GM12878 (cell line): Measurements from ENCODE around the gene TCOF1. TPM values are rescaled to one million over a fixed set of nuclear protein-coding genes. Genes with fewer than 3 reads are reported as not detected.

ENCODE experiments used
- ATAC-seq: fragments of 200-7000 bp; cut with Tn5 transposase; 3 replicates; pipeline ENCODE4 v1.9.1; 2020; ENCODE audit warnings: mild to moderate bottlenecking, moderate library complexity
- BruUV-seq: library from RNA; stranded (reverse); fragments of 400-500 nt; replicated peaks from 2 replicates; lab custom pipeline; 2021; lab: Mats Ljungman, UMichigan
- CTCF ChIA-PET: fragments of 300-600 bp; sonication (Branson Sonifier 250); formaldehyde crosslinking; extraction: SDS; loops from one replicate; lab custom pipeline; 2021; ENCODE audit warnings: inconsistent platforms; lab: Yijun Ruan, JAX
- POLR2A ChIA-PET: fragments of 350-600 bp; formaldehyde crosslinking; extraction: SDS; loops from one replicate; lab custom pipeline; 2021; ENCODE audit warnings: inconsistent platforms; lab: Charles Lee
- RAD21 ChIA-PET: fragments of 300-600 bp; sonication (Branson Sonifier 250); formaldehyde crosslinking; loops from one replicate; lab custom pipeline; 2023; ENCODE audit warnings: antibody characterized with exemption; ENCODE audit not compliant: unreplicated experiment; lab: Charles Lee
- SMC1A ChIA-PET: fragments of 300-600 bp; sonication (Branson Sonifier 250); formaldehyde crosslinking; loops from one replicate; lab custom pipeline; 2023; ENCODE audit not compliant: unreplicated experiment, uncharacterized antibody; lab: Charles Lee
- DNase-seq: peaks from one replicate; pipeline ENCODE4 v3.0.0-alpha.2; 2011; ENCODE audit warnings: low read depth, low spot score
- FAIRE-seq: peaks from 3 replicates; lab custom pipeline; 2011; peaks lifted over from hg19 to GRCh38; lab: Jason Lieb, UNC
- H2AFZ ChIP-seq: 2 replicates; pipeline ENCODE4 v1.6.0; 2011; ENCODE audit warnings: low read depth, low read length, control low read depth; ENCODE audit not compliant: control insufficient read depth
- H3K27ac ChIP-seq: 2 replicates; pipeline ENCODE4 v1.5.1; 2011; ENCODE audit warnings: control low read depth; ENCODE audit not compliant: control insufficient read depth, insufficient read depth
- H3K27me3 ChIP-seq, 2 experiments: replicated peaks in 1 of 2; 2 replicates each; pipeline versions ENCODE4 v1.6.0 to v1.6.1; 2011; ENCODE audit warnings: low read length in 1 of 2; ENCODE audit not compliant: control insufficient read depth in 2 of 2, insufficient read depth in 2 of 2
- H3K36me3 ChIP-seq, 2 experiments: 2 replicates each; pipeline ENCODE4 v1.5.1; 2011; ENCODE audit warnings: low read length in 1 of 2; ENCODE audit not compliant: control insufficient read depth in 2 of 2, insufficient read depth in 2 of 2
- H3K4me1 ChIP-seq: 2 replicates; pipeline ENCODE4 v1.6.1; 2011; ENCODE audit warnings: mild to moderate bottlenecking, low read length, moderate library complexity, mixed read lengths; ENCODE audit not compliant: control insufficient read depth, insufficient read depth
- H3K4me2 ChIP-seq: 2 replicates; pipeline ENCODE4 v1.6.0; 2011; ENCODE audit warnings: control low read depth; ENCODE audit not compliant: control insufficient read depth, insufficient read depth
- H3K4me3 ChIP-seq: fragments of 200-600 bp; sonication (generic); 2 replicates; pipeline ENCODE4 v1.5.1; 2016
- H3K79me2 ChIP-seq: 2 replicates; pipeline ENCODE4 v1.6.0; 2011; ENCODE audit warnings: low read length; ENCODE audit not compliant: control insufficient read depth, insufficient read depth
- H3K9ac ChIP-seq: 2 replicates; pipeline ENCODE4 v1.8.0; 2011; ENCODE audit warnings: low read length, control low read depth, mixed read lengths; ENCODE audit not compliant: control insufficient read depth, insufficient read depth
- H3K9me3 ChIP-seq: replicated peaks from 3 replicates; pipeline ENCODE4 v1.5.1; 2011; ENCODE audit warnings: mild to moderate bottlenecking, low read length; ENCODE audit not compliant: control insufficient read depth, insufficient read depth
- H4K20me1 ChIP-seq: 2 replicates; pipeline ENCODE4 v1.6.0; 2011; ENCODE audit not compliant: control insufficient read depth, insufficient read depth
- ASH2L ChIP-seq: fragments of 300-600, 200-600 bp; sonication (generic); IDR thresholded peaks from 2 replicates; pipeline ENCODE4 v1.6.1; 2017; ENCODE audit warnings: low read depth, mild to moderate bottlenecking, borderline replicate concordance
- CBX5 ChIP-seq: sonication (generic); IDR thresholded peaks from 2 replicates; pipeline ENCODE4 v1.6.1; 2016; ENCODE audit warnings: low read depth, moderate library complexity, mild to moderate bottlenecking, inconsistent platforms
- CEBPB ChIP-seq, 2 experiments: fragments of 150-350 bp in 1 of 2; IDR thresholded peaks; 2 replicates each; pipeline ENCODE4 v1.6.1; 2012 to 2014; ENCODE audit warnings: low read depth in 2 of 2, low read length in 2 of 2, borderline replicate concordance in 1 of 2, inconsistent platforms in 1 of 2
- MEF2A ChIP-seq: IDR thresholded peaks from 2 replicates; pipeline ENCODE4 v1.6.1; 2011; ENCODE audit warnings: low read depth, mild to moderate bottlenecking, low read length, moderate library complexity; ENCODE audit not compliant: insufficient read depth
- MTA2 ChIP-seq: fragments of 450-650 bp; IDR thresholded peaks from 2 replicates; pipeline ENCODE4 v1.6.1; 2016; ENCODE audit warnings: low read depth, mild to moderate bottlenecking, moderate library complexity
- MYC ChIP-seq: IDR thresholded peaks from 2 replicates; pipeline ENCODE4 v1.6.1; 2011; ENCODE audit warnings: mild to moderate bottlenecking, low read length, moderate library complexity, inconsistent platforms; ENCODE audit not compliant: insufficient read depth, insufficient replicate concordance, insufficient read length, severe bottlenecking
- NBN ChIP-seq: fragments of 450-650 bp; IDR thresholded peaks from 2 replicates; pipeline ENCODE4 v1.6.1; 2016
- PAX5 ChIP-seq: IDR thresholded peaks from 2 replicates; pipeline ENCODE4 v1.6.1; 2011; ENCODE audit warnings: low read depth, low read length, borderline replicate concordance
- WGBS: methylation state at CpG from one replicate; pipeline ENCODE4 v1.1.6; 2016; ENCODE audit warnings: low lambda C conversion rate; ENCODE audit not compliant: insufficient replicate concordance, insufficient coverage; ENCODE audit errors: missing lambda C conversion rate; 5-methylcytosine and 5-hydroxymethylcytosine counted together
- in situ Hi-C: fragments of 300-500 bp; cut with MboI; formaldehyde crosslinking; loops from 9 replicates; pipeline ENCODE4 v1.14.3; 2018; ENCODE audit warnings: mixed read lengths
- intact Hi-C: fragments of 100-400 bp; cut with micrococcal nuclease; formaldehyde crosslinking; loops from one replicate; pipeline ENCODE4 v1.14.2; 2022; ENCODE audit not compliant: unreplicated experiment
- polyA plus RNA-seq, 11 experiments: library from polyadenylated mRNA; depleted of rRNA in 4 of 11; unstranded in 6 of 11; stranded (reverse) in 5 of 11; fragments of >200 nt; fragmentation: Nextera tagmentation in 4 of 11; fragmentation: Illumina TruSeq in 1 of 11; extraction: Ambion mirVana in 4 of 11; extraction: Trizol in 1 of 11; gene quantifications; 1 replicate in 1 of 11; 2 replicates in 10 of 11; pipeline versions ENCODE4 v1.2.1 to v1.2.3, GENCODE V29; 2011 to 2016; ENCODE audit warnings: inconsistent platforms in 2 of 11, missing spikeins in 2 of 11, low read depth in 1 of 11
- total RNA-seq, 4 experiments: library from RNA; depleted of rRNA in 3 of 4; stranded (reverse); fragments of >200 nt in 3 of 4; fragmentation: Illumina TruSeq in 1 of 4; extraction: Trizol in 1 of 4; gene quantifications; 2 replicates each; pipeline versions ENCODE4 v1.2.1 to v1.2.3, GENCODE V29; 2013 to 2021
- TF ChIP-seq, protein P1 (sequence below): fragments of 450-650 bp; formaldehyde crosslinking; IDR thresholded peaks from 2 replicates; pipeline ENCODE4 v1.4.0; 2020; ENCODE audit warnings: mild to moderate bottlenecking, moderate library complexity
- TF ChIP-seq, protein P2 (sequence below): fragments of 450-650 bp; formaldehyde crosslinking; IDR thresholded peaks from 2 replicates; pipeline ENCODE4 v1.4.0; 2022; ENCODE audit warnings: mild to moderate bottlenecking, moderate library complexity

The TCOF1 gene
- total and polyA plus RNA-seq, 10 of the 15 experiments (the other 5 are each of a cell fraction or from before 2014, with no cell fraction given): 8.7 to 83.9 (median 38.9) TPM

DNA sequence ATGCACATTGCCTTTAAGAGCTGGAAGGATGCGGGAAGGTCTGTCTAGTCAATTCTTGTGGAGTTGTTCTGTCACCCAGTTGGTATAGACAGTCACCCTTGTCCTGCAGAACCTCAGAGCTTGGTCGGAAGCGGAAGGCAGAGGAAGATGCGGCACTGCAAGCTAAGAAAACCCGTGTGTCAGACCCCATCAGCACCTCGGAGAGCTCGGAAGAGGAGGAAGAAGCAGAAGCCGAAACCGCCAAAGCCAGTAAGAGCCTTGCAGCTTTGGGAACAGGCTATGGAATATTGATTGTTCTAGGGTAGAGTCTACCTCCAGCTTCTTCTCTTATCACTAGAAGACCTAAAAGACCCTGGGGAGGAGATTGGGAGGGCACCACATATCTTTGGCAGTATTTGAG, 6.5 kb downstream of the TCOF1 start (continued):
- TF ChIP-seq PAX5: no peak
- no peak for TF ChIP-seq MEF2A

DNA sequence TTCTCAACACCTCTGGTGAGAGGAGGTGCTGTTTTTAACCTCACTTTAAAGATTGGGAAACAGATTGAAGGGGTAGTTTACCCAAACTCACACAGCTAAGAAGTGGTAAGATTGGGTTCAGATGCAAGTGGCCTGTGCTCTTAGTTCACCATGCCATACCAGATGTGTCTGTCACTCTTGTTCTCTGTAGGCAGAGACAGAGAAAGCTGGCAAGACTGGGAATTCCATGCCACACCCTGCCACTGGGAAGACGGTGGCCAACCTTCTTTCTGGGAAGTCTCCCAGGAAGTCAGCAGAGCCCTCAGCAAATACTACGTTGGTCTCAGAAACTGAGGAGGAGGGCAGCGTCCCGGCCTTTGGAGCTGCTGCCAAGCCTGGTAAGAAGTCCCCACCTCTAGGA, 11.0 kb downstream of the TCOF1 start:
- no TSS peak for BruUV-seq
- ChIA-PET POLR2A (no interaction called here), SMC1A (no interaction called here), RAD21 (no interaction called here), CTCF (no interaction called here)
- in situ Hi-C loops: no loop called here
- Histone ChIP-seq H3K9ac (no peak overlapping the region), H3K27ac (no peak overlapping the region), H4K20me1 (no peaks in the 10 kb centered on the region), H3K9me3 (no peaks in the 10 kb centered on the region), H3K79me2 (no peaks in the 10 kb centered on the region), H3K36me3 (peaks cover 38 to 50% of the 10 kb centered on the region in 2 experiments)
- intact Hi-C loops: no loop called here
- FAIRE-seq: no peak
- no peak for DNase-seq
- WGBS: 100% methylated on average over 4 of the region's 4 CpGs
- TF ChIP-seq MTA2 (no peak), MYC (no peak), NBN (no peak), CBX5 (no peak), CEBPB (IDR thresholded peaks at IDR 0.05; ENCODE audit: borderline replicate concordance in 1 of 2, low read depth in 2 of 2, low read length in 2 of 2) (no peak), ASH2L (no peak)
- TF ChIP-seq, protein P1, sequence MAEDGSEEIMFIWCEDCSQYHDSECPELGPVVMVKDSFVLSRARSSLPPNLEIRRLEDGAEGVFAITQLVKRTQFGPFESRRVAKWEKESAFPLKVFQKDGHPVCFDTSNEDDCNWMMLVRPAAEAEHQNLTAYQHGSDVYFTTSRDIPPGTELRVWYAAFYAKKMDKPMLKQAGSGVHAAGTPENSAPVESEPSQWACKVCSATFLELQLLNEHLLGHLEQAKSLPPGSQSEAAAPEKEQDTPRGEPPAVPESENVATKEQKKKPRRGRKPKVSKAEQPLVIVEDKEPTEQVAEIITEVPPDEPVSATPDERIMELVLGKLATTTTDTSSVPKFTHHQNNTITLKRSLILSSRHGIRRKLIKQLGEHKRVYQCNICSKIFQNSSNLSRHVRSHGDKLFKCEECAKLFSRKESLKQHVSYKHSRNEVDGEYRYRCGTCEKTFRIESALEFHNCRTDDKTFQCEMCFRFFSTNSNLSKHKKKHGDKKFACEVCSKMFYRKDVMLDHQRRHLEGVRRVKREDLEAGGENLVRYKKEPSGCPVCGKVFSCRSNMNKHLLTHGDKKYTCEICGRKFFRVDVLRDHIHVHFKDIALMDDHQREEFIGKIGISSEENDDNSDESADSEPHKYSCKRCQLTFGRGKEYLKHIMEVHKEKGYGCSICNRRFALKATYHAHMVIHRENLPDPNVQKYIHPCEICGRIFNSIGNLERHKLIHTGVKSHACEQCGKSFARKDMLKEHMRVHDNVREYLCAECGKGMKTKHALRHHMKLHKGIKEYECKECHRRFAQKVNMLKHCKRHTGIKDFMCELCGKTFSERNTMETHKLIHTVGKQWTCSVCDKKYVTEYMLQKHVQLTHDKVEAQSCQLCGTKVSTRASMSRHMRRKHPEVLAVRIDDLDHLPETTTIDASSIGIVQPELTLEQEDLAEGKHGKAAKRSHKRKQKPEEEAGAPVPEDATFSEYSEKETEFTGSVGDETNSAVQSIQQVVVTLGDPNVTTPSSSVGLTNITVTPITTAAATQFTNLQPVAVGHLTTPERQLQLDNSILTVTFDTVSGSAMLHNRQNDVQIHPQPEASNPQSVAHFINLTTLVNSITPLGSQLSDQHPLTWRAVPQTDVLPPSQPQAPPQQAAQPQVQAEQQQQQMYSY (CRISPR knock-in tag): no peak
- TF ChIP-seq, protein P2, sequence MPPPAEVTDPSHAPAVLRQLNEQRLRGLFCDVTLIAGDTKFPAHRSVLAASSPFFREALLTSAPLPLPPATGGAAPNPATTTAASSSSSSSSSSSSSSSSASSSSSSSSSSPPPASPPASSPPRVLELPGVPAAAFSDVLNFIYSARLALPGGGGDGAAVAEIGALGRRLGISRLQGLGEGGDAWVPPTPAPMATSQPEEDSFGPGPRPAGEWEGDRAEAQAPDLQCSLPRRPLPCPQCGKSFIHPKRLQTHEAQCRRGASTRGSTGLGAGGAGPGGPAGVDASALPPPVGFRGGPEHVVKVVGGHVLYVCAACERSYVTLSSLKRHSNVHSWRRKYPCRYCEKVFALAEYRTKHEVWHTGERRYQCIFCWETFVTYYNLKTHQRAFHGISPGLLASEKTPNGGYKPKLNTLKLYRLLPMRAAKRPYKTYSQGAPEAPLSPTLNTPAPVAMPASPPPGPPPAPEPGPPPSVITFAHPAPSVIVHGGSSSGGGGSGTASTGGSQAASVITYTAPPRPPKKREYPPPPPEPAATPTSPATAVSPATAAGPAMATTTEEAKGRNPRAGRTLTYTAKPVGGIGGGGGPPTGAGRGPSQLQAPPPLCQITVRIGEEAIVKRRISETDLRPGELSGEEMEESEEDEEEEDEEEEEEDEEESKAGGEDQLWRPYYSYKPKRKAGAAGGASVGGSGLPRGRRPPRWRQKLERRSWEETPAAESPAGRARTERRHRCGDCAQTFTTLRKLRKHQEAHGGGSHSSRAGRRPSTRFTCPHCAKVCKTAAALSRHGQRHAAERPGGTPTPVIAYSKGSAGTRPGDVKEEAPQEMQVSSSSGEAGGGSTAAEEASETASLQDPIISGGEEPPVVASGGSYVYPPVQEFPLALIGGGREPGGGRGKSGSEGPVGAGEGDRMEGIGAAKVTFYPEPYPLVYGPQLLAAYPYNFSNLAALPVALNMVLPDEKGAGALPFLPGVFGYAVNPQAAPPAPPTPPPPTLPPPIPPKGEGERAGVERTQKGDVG (CRISPR knock-in tag): no peak
- TF ChIP-seq, all 136 proteins: peak for 0
- no peaks in the 10 kb centered on the region for H3K4me1 ChIP-seq
- H3K27me3 ChIP-seq: no peaks in the 10 kb centered on the region
- no peak overlapping the region for H2AFZ ChIP-seq
- H3K4me2 ChIP-seq: no peak overlapping the region
- H3K4me3 ChIP-seq: no peak overlapping the region
- no peak for ATAC-seq
